GM23338 (cell line): ENCODE data around the gene SYT17. TPM values are rescaled to one million over a fixed set of nuclear protein-coding genes. Genes with fewer than 3 reads are reported as not detected.

Experiments
- ATAC-seq: fragments of 200-7000 bp; cut with Tn5 transposase; 3 replicates; pipeline ENCODE4 v1.9.1; 2020
- DNase-seq: peaks from one replicate; pipeline ENCODE4 v3.0.0-alpha.2; 2015; ENCODE audit warnings: low spot score
- H2AFZ ChIP-seq: fragments of 200-600 bp; sonication (generic); 2 replicates; pipeline ENCODE4 v1.8.0; 2016; ENCODE audit warnings: antibody characterized with exemption, mild to moderate bottlenecking, moderate library complexity
- H3F3A ChIP-seq: fragments of 200-600 bp; sonication (generic); replicated peaks from 2 replicates; pipeline ENCODE4 v1.8.0; 2017; ENCODE audit warnings: antibody characterized with exemption, mixed run types, low read depth
- H3K27ac ChIP-seq: fragments of 200-600 bp; sonication (generic); 2 replicates; pipeline ENCODE4 v1.6.1; 2016; ENCODE audit warnings: low read depth
- H3K27me3 ChIP-seq: fragments of 200-600 bp; sonication (generic); 2 replicates; pipeline ENCODE4 v1.8.0; 2016; ENCODE audit warnings: mild to moderate bottlenecking, mixed run types, moderate library complexity; ENCODE audit not compliant: insufficient read depth
- H3K36me3 ChIP-seq: fragments of 200-600 bp; sonication (generic); 2 replicates; pipeline ENCODE4 v1.8.0; 2016; ENCODE audit warnings: mild to moderate bottlenecking; ENCODE audit not compliant: insufficient read depth
- H3K4me1 ChIP-seq: fragments of 200-600 bp; sonication (generic); 2 replicates; pipeline ENCODE4 v1.8.0; 2016; ENCODE audit warnings: mild to moderate bottlenecking, moderate library complexity; ENCODE audit not compliant: insufficient read depth
- H3K4me2 ChIP-seq: fragments of 200-600 bp; sonication (generic); 2 replicates; pipeline ENCODE4 v1.7.1; 2017; ENCODE audit warnings: mixed run types
- H3K4me3 ChIP-seq: fragments of 200-600 bp; sonication (generic); 2 replicates; pipeline ENCODE4 v1.6.1; 2016; ENCODE audit warnings: mixed run types
- H3K79me2 ChIP-seq: fragments of 200-600 bp; sonication (generic); replicated peaks from 2 replicates; pipeline ENCODE4 v1.8.0; 2017; ENCODE audit warnings: mild to moderate bottlenecking; ENCODE audit not compliant: insufficient read depth
- H3K9me2 ChIP-seq: fragments of 200-600 bp; sonication (generic); 2 replicates; pipeline ENCODE4 v1.8.0; 2017; ENCODE audit not compliant: insufficient read depth
- H4K20me1 ChIP-seq: fragments of 200-600 bp; sonication (generic); replicated peaks from 2 replicates; pipeline ENCODE4 v1.8.0; 2017; ENCODE audit warnings: mild to moderate bottlenecking; ENCODE audit not compliant: insufficient read depth
- H3K27ac Mint-ChIP-seq: 2 replicates; pipeline ENCODE4 v1.8.0; 2020; ENCODE audit warnings: inconsistent platforms, mild to moderate bottlenecking, moderate library complexity, mixed read lengths
- H3K27me3 Mint-ChIP-seq: 3 replicates; pipeline ENCODE4 v1.8.0; 2022; ENCODE audit warnings: low read depth, mild to moderate bottlenecking, moderate library complexity, mixed read lengths, inconsistent platforms; ENCODE audit not compliant: insufficient read depth, poor library complexity
- H3K36me3 Mint-ChIP-seq: 3 replicates; pipeline ENCODE4 v1.8.0; 2021; ENCODE audit warnings: low read depth, mild to moderate bottlenecking, inconsistent platforms, moderate library complexity, mixed read lengths
- H3K4me1 Mint-ChIP-seq: 3 replicates; pipeline ENCODE4 v1.8.0; 2020; ENCODE audit warnings: mild to moderate bottlenecking, inconsistent platforms, mixed read lengths
- H3K4me3 Mint-ChIP-seq: 3 replicates; pipeline ENCODE4 v1.8.0; 2021; ENCODE audit warnings: moderate library complexity, mild to moderate bottlenecking, inconsistent platforms, mixed read lengths
- H3K9me3 Mint-ChIP-seq: 3 replicates; pipeline ENCODE4 v1.8.0; 2020; ENCODE audit warnings: moderate library complexity, mild to moderate bottlenecking, inconsistent platforms, mixed read lengths
- CREB1 ChIP-seq: fragments of 250-450 bp; sonication (Bioruptor Pico); IDR thresholded peaks from 2 replicates; pipeline ENCODE4 v1.5.0; 2020; ENCODE audit warnings: low read depth, mild to moderate bottlenecking, moderate library complexity
- EZH2 ChIP-seq: fragments of 200-600 bp; sonication (generic); IDR thresholded peaks from one replicate; pipeline ENCODE4 v1.8.0; 2017; ENCODE audit warnings: antibody characterized with exemption, mild to moderate bottlenecking, low read depth; ENCODE audit not compliant: unreplicated experiment
- JUNB ChIP-seq: IDR thresholded peaks from one replicate; pipeline ENCODE4 v1.6.1; 2016; ENCODE audit warnings: antibody characterized with exemption; ENCODE audit not compliant: unreplicated experiment
- POLR2AphosphoS5 ChIP-seq: IDR thresholded peaks from 2 replicates; pipeline ENCODE4 v1.6.1; 2016; ENCODE audit warnings: antibody characterized with exemption, low read depth
- STAT1 ChIP-seq: IDR thresholded peaks from one replicate; pipeline ENCODE4 v1.6.1; 2016; ENCODE audit warnings: antibody characterized with exemption; ENCODE audit not compliant: unreplicated experiment
- ZNF114 ChIP-seq: fragments of 250-450 bp; sonication (Bioruptor Pico); IDR thresholded peaks from 2 replicates; pipeline ENCODE4 v1.5.0; 2020; ENCODE audit warnings: mild to moderate bottlenecking, moderate library complexity
- ZNF331 ChIP-seq: fragments of 250-450 bp; sonication (Bioruptor Pico); IDR thresholded peaks from 2 replicates; pipeline ENCODE4 v1.5.0; 2020; ENCODE audit warnings: low read depth, mild to moderate bottlenecking, moderate library complexity
- polyA plus RNA-seq: library from polyadenylated mRNA; unstranded; fragments of >200 nt; fragmentation: Nextera tagmentation; extraction: Ambion mirVana; gene quantifications from 2 replicates; pipeline ENCODE4 v1.2.1, GENCODE V29; 2016
- total RNA-seq: library from RNA; depleted of rRNA; stranded (reverse); fragments of >200 nt; shearing (Covaris generic); gene quantifications from 2 replicates; pipeline ENCODE4 v1.2.3, GENCODE V29; 2014
- TF ChIP-seq, protein P1 (sequence below), 2 experiments: fragments of 200-600 bp in 1 of 2; sonication (generic) in 1 of 2; conservative IDR thresholded peaks; 2 replicates each; pipeline versions ENCODE4 v1.5.1 to v1.6.1; 2016 to 2017; ENCODE audit warnings: antibody characterized with exemption in 2 of 2, low read depth in 2 of 2, mild to moderate bottlenecking in 2 of 2, moderate library complexity in 1 of 2
- TF ChIP-seq, protein P2 (sequence below): IDR thresholded peaks from 2 replicates; pipeline ENCODE4 v1.6.1; 2016; ENCODE audit warnings: antibody characterized with exemption

Gene SYT17
- total and polyA plus RNA-seq, 2 experiments from 2014 or later = 5.3 to 9.5 TPM

DNA sequence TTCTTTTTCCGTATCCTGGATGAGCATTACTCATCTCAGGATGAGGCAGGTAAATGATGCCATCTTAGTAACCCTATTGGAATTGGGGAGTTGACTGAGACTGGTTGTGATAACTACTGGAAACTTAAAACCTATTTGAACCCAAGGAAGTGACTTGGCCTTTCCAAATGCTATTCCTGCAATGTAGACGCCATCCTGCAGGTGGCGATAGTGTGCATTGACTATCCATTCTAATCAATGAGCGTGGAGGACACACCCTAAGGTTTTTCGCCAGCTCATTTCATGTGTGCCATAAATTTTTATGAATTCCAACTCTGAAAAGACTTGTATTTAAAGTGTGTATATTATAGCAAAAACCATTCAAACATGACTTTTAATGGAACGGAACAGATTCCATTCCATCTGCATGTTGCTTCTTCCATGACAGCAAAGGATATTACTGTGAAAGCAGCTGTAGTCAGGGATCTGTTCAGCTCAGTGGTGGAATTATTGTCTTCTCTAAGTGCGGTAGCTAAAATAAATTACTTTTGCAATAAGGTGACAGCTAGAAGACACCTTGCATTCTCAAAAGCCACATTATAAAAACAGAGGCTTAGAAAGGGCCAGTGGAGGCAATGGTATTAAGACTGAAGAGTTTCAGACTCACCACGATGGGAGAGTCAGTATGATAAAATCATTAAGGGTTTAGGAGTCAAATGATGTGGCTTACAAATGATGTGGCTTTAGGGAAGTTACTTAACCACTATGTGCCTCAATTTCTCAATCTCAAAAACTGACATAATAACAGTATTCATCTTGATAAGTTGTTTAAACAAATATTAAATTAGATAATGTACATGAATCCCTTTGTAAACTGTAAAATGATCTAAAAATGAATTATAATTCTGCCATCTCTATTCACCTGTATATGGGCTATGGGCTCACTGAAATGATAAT, 55.5 kb downstream of the SYT17 start:
- Histone ChIP-seq H3F3A (no peaks in the 10 kb centered on the region), H3K27me3 (no peaks in the 10 kb centered on the region), H4K20me1 (no peaks in the 10 kb centered on the region), H3K79me2 (no peaks in the 10 kb centered on the region), H2AFZ (no peak overlapping the region), H3K4me3 (no peak overlapping the region), H3K27ac (no peak overlapping the region), H3K36me3 (no peaks in the 10 kb centered on the region), H3K9me2 (no peaks in the 10 kb centered on the region), H3K4me2 (no peak overlapping the region), H3K4me1 (peaks cover 5% of the 10 kb centered on the region; the same call in 1 of the 2 replicates)
- Mint-ChIP-seq H3K27ac (no peak overlapping the region), H3K9me3 (no peaks in the 10 kb centered on the region; the same call in 2 of the 3 replicates), H3K36me3 (peaks cover 18% of the 10 kb centered on the region; the same call in 2 of the 3 replicates), H3K4me3 (no peak overlapping the region), H3K4me1 (peaks cover 11% of the 10 kb centered on the region; the same call in 2 of the 3 replicates), H3K27me3 (peaks cover 8% of the 10 kb centered on the region)
- ATAC-seq = peak; percentile 66
- 0 out of 2 replicates have a peak, but pooled peaks have one; percentile 3 for TF ChIP-seq CREB1 (CRISPR knock-in tag)
- TF ChIP-seq STAT1 = no peak
- TF ChIP-seq, protein P1, sequence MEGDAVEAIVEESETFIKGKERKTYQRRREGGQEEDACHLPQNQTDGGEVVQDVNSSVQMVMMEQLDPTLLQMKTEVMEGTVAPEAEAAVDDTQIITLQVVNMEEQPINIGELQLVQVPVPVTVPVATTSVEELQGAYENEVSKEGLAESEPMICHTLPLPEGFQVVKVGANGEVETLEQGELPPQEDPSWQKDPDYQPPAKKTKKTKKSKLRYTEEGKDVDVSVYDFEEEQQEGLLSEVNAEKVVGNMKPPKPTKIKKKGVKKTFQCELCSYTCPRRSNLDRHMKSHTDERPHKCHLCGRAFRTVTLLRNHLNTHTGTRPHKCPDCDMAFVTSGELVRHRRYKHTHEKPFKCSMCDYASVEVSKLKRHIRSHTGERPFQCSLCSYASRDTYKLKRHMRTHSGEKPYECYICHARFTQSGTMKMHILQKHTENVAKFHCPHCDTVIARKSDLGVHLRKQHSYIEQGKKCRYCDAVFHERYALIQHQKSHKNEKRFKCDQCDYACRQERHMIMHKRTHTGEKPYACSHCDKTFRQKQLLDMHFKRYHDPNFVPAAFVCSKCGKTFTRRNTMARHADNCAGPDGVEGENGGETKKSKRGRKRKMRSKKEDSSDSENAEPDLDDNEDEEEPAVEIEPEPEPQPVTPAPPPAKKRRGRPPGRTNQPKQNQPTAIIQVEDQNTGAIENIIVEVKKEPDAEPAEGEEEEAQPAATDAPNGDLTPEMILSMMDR (conservative IDR thresholded peaks at IDR 0.05; ENCODE audit: low read depth in 2 of 2) = peak; percentile 90 to 91
- peak; percentile 76 for DNase-seq

DNA sequence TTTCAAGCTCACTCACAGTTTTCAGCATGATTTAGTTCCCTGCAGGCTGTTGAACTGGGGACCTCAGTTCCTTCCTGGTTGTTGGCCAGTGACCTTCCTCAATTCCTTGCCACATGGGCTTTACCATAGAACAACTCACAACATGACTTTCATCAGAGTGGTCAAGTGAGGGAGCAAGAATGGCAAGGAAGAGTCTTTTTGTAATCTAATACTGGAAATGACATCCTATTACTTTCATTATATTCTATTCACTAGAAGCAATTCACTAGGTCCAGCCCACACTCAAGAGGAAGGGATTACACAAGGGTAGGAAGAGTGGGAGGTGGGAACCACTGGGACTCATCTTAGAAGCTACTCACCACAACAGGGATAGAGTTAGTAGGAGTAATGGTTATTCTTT, 57.6 kb downstream of the SYT17 start:
- no peaks in the 10 kb centered on the region for H4K20me1 ChIP-seq
- H3K4me1 Mint-ChIP-seq = peaks cover 12% of the 10 kb centered on the region; the same call in 2 of the 3 replicates
- peaks cover 4% of the 10 kb centered on the region for H3K27me3 Mint-ChIP-seq
- H3K4me3 Mint-ChIP-seq = no peak overlapping the region
- no peaks in the 10 kb centered on the region for H3K36me3 ChIP-seq
- ATAC-seq (no peak), DNase-seq (no peak)
- no peak overlapping the region for H2AFZ ChIP-seq
- H3K27me3 ChIP-seq = no peaks in the 10 kb centered on the region
- H3K4me2 ChIP-seq = no peak overlapping the region
- no peak for TF ChIP-seq STAT1
- no peak for TF ChIP-seq ZNF331
- no peak for TF ChIP-seq EZH2
- TF ChIP-seq POLR2AphosphoS5 = no peak
- H3K27ac Mint-ChIP-seq = no peak overlapping the region
- no peaks in the 10 kb centered on the region for H3K79me2 ChIP-seq
- no peaks in the 10 kb centered on the region; the same call in 2 of the 3 replicates for H3K9me3 Mint-ChIP-seq
- peaks cover 10% of the 10 kb centered on the region; the same call in 1 of the 2 replicates for H3K4me1 ChIP-seq
- H3K4me3 ChIP-seq = no peak overlapping the region
- no peaks in the 10 kb centered on the region for H3F3A ChIP-seq
- H3K27ac ChIP-seq = no peak overlapping the region
- no peaks in the 10 kb centered on the region for H3K9me2 ChIP-seq
- peaks cover 18% of the 10 kb centered on the region; the same call in 2 of the 3 replicates for H3K36me3 Mint-ChIP-seq

DNA sequence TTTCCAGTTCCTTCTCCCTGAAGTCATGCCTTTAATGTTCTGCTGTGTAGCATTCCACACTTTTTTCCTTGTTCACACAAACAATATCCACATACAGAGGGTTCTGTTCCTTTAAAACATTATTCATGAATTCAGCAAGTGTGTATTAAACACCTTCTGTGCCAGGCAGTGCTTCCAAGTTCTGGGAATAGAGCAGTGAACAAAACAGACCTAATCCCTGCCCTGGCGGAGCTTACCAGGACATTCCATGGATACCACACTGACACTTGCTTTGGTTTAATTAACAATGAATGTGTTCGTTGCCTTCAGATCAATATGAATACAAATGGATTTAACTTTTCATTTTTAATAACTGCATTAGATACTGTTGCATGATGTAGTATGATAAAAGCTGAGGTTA, 59.6 kb downstream of the SYT17 start:
- peaks cover 17% of the 10 kb centered on the region for H3K4me1 Mint-ChIP-seq
- Histone ChIP-seq H3K4me1 (peaks cover 10% of the 10 kb centered on the region; the same call in 1 of the 2 replicates), H3K79me2 (no peaks in the 10 kb centered on the region), H3K4me3 (no peak overlapping the region), H4K20me1 (no peaks in the 10 kb centered on the region), H3K9me2 (no peaks in the 10 kb centered on the region), H3K27ac (no peak overlapping the region), H2AFZ (no peak overlapping the region), H3K27me3 (no peaks in the 10 kb centered on the region), H3F3A (no peaks in the 10 kb centered on the region), H3K36me3 (no peaks in the 10 kb centered on the region), H3K4me2 (no peak overlapping the region)
- H3K27me3 Mint-ChIP-seq = peaks cover 4% of the 10 kb centered on the region
- DNase-seq (peak; percentile 49), ATAC-seq (peak; percentile 69)
- H3K9me3 Mint-ChIP-seq = no peaks in the 10 kb centered on the region; the same call in 2 of the 3 replicates
- H3K27ac Mint-ChIP-seq = no peak overlapping the region
- no peak overlapping the region for H3K4me3 Mint-ChIP-seq
- H3K36me3 Mint-ChIP-seq = peaks cover 18% of the 10 kb centered on the region; the same call in 2 of the 3 replicates
- TF ChIP-seq JUNB (no peak), EZH2 (no peak), CREB1 (CRISPR knock-in tag) (no peak), POLR2AphosphoS5 (no peak), ZNF114 (CRISPR knock-in tag) (no peak)
- TF ChIP-seq, protein P2, sequence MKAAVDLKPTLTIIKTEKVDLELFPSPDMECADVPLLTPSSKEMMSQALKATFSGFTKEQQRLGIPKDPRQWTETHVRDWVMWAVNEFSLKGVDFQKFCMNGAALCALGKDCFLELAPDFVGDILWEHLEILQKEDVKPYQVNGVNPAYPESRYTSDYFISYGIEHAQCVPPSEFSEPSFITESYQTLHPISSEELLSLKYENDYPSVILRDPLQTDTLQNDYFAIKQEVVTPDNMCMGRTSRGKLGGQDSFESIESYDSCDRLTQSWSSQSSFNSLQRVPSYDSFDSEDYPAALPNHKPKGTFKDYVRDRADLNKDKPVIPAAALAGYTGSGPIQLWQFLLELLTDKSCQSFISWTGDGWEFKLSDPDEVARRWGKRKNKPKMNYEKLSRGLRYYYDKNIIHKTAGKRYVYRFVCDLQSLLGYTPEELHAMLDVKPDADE = no peak
- TF ChIP-seq, protein P1 (conservative IDR thresholded peaks at IDR 0.05; ENCODE audit: low read depth in 2 of 2) = no peak
